ENCODE results near the gene IER5L. TPM values are rescaled to one million over a fixed set of nuclear protein-coding genes. Genes with fewer than 3 reads are reported as not detected.

Gene IER5L
- polyA plus RNA-seq, 4 donors, result 8.9 to 17.4 (median 13.0) TPM

DNA sequence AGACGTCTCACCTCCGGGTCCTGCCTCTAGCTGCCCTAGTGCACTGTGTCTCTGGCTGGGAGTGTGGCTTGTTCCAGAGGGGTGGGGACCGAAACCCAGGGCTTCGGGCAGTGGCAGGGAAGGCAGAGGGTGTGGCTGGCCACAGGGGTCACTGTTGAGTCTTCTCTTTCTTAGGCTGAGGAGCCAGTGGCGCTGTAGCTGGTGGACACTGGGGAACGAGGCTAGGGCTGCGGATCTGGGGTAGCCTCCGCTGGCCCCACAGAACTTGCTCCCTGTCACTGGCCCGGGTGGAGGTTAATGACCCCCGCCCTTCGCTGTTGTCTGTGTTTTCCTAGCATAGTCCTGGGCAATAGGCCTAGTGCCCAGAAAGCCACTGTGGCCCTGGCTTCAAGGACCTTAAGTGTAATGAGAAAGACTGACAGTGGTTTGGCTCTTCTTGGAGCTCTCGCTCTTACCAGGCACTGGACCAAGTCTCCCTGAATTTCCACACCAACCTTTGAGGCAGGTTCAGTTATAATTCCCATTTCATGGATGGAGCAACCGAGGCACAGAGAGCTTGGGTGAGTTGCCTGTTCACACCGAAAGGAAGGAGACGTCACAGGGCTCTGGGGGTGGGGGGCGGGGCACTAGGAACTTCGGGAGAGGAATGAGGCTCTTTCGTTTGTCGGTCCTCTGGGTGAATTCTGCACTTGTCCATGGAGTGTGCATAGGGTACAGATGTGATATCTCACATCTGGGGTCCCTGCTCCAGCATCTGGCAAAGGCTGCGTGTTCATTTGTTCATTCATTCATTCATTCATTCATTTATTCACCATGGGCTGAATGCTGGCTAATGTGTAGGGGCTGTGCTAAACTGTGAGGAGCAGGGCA is 4.8 kb upstream of the IER5L start:
- DNase-seq (ENCODE audit: low read depth in 4 of 4, low spot score in 3 of 4), result no peak

GRCh38 chr9:129182122-129182521 is 4.1 kb upstream of the IER5L start:
- DNase-seq (ENCODE audit: low read depth in 4 of 4, low spot score in 3 of 4), result no peak

DNA sequence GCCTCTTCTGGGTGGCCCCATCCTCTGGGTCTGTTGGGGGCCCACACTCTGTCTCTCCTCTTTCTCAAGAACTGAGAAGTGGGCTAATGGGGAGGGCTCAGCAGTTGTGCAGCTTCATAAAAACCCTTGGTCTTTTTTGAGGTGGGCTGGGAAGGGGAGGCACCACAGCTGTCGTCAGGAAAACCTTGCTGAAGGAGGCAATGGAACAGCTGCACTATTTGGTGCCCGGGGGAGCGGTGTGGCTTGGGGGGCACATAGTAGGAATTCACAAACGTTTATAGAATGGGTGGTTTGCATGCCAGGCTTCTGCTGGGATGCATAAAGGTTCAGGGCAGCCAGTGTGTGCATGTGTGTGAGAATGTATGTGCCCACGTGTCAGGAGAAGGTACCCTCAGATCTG is 3.2 kb upstream of the IER5L start:
- DNase-seq (ENCODE audit: low read depth in 4 of 4, low spot score in 3 of 4), result no peak

DNA sequence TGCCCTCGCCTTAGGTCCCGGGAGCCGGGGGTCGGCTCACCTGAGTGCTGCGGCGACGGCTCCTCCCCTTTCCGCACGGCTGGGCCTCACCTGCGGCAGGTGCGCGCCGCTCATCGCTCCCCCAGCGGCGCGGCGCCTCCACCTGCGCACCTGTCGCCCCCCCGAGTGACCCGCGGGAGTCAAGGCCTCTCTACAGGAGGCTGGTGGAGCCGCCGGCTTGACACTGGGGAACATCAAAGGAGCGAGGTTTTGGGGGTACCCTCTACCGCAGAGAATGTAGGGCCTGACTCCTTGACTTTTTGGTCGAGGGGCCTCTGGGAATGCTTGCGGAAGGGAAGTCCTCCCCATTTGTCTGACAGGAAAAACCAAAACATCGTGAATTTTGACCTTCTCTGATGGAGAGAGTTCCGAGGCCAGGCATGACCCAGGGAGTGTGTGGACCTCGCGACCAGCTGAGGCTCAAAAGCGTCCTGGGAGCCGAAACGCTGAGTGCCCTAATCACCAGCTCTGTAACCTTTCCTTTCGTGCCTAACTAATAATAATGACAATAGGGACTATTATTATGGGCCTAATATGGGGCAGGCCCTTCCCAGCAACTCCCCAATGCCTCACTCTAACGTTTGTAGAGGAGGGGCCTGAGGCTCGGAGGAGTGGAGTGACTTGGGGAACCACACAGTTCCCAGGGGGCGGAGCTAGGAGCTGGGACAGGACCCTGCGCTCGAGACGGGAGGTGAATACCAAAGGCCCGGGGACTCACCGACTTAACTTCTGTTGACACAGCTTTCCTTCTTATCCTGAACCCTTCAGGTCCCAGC is 714 bp upstream of the IER5L start:
- DNase-seq (ENCODE audit: low read depth in 4 of 4, low spot score in 3 of 4), result no peak

DNA sequence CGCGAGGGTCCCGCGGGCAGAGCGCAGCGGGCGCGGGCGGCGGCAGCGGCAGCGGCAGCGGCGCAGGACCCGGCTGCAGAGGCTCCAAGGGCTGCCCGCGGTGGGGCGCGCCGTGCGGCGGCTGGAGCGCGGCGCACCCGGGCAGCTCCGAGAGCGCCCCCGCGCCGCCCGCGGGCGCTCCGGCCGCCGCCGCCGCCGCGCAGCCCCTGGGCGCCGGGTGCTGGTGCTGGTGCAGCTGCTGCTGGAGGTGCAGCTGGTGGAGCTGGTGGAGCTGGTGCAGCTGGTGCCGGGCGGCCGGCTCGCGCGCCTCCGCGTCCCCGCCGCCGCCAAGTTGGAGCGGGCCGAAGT is 644 bp downstream of the IER5L start:
- no peak for DNase-seq (ENCODE audit: low read depth in 4 of 4, low spot score in 3 of 4)

DNA sequence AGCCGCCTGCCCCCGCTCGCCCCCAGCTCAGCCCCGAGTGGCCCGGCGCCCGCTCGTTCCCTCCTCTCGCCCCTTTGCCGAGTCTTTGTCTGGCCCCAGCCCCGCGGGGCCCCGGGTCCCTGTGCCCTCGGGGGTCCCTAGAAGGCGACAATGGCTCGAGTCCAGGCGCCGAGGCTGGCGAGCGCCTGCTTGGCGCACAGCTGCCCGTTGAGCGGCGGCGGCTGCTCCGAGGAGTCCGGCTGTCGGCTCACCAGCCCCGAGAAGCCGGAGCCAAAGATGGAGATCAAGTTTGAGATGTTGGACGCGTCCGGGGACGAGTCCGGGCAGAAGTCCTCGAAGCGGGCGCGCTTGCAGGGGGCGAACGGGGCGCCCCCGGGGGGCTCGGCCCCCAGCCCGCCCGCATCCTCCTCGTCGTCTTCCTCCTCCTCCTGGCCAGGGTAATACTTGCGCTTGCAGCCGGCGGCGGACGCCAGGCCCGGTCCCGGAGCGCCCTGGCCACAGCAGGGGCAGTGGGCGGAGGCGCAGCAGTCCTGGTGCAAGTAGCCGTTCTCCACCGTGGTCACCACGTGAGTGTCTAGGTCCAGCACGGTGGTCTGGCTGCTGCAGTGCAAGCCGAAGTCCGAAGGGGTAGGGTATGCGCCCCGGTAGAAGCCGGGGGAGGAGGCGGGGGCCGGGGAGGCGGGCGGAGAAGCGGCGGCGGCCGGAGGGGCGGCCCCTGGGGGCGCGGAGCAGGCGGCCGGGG is 1.2 kb downstream of the IER5L start:
- DNase-seq (ENCODE audit: low read depth in 4 of 4, low spot score in 3 of 4), result no peak

- peak in 3 of 4 donors; percentile 81 to 84 (median 84) for DNase-seq (ENCODE audit: low read depth in 4 of 4, low spot score in 3 of 4)
Measured at GRCh38 chr9:129175825-129176633, 2.0 kb downstream of the IER5L start.

GRCh38 chr9:129175515-129175824 is 2.6 kb downstream of the IER5L start:
- DNase-seq (ENCODE audit: low read depth in 4 of 4, low spot score in 3 of 4), result no peak

GRCh38 chr9:129174724-129175514 is 3.1 kb downstream of the IER5L start:
- peak in 1 of 4 donors; percentile 64 for DNase-seq (ENCODE audit: low read depth in 4 of 4, low spot score in 3 of 4)

- DNase-seq (ENCODE audit: low read depth in 4 of 4, low spot score in 3 of 4), result peak in 3 of 4 donors; percentile 81 to 86 (median 82)
Measured at GRCh38 chr9:129174102-129174723, 3.8 kb downstream of the IER5L start.

GRCh38 chr9:129173296-129174101 is 4.6 kb downstream of the IER5L start:
- no peak for DNase-seq (ENCODE audit: low read depth in 4 of 4, low spot score in 3 of 4)

- DNase-seq (ENCODE audit: low read depth in 4 of 4, low spot score in 3 of 4), result no peak
Measured at GRCh38 chr9:129172816-129173215, 5.2 kb downstream of the IER5L start.

- no peak for DNase-seq (ENCODE audit: low read depth in 4 of 4, low spot score in 3 of 4)
Measured at GRCh38 chr9:129171993-129172751, 5.9 kb downstream of the IER5L start.

DNA sequence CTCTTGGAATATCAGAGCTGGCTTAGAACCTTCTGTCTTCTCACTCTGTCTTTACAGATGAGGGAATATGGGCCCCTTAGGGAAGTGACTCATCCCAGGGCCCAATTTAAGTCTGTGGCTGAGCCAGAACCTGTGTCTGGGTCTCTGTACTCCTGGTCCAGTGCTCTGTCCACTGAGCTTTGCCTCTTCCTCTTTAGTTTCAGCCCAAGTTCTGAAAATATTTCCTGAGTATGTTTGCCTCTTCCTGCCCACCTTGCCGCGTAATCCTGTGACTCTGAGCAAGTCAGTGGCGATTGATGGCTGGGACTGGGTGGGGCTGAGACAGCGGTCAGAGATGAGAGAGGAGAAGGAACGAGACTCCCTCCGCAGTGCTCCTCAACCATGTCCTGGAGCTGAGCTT is 7.8 kb downstream of the IER5L start:
- DNase-seq (ENCODE audit: low read depth in 4 of 4, low spot score in 3 of 4), result no peak

- DNase-seq (ENCODE audit: low read depth in 4 of 4, low spot score in 3 of 4), result no peak
Measured at GRCh38 chr9:129166623-129167557, 11.2 kb downstream of the IER5L start.

DNA sequence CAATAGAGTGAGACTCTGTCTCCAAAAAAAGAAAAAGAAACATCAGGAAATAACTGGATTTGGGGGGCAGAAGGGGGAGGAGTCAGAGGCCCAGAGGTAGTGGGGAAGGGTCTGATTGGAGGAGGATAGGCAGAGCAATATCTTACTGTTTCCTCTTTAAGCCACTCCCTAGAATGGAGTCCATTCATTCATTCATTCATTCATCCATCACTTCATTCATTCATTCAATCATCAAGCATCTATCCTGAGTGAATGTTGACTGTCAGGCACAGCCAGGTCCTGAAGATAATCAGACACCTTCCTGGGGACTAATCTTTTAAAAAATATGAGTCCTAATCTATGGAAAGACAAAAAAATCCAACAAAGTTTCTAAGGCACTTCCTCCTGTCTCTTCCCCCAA is 12.9 kb downstream of the IER5L start:
- no peak for DNase-seq (ENCODE audit: low read depth in 4 of 4, low spot score in 3 of 4)
